CD4-positive, alpha-beta T cell treated with Interleukin-4 for 1 hour (primary cell): ENCODE results near the gene ZNF691.
"Not testable (repeated sequence)": the region's sequence is repeated elsewhere in the genome, so short reads cannot be mapped to it uniquely, and the experiment has no call there.

Source experiments
- DNase-seq, 2 donors: peaks; one replicate each; pipeline ENCODE4 v3.0.0-alpha.2; 2020 to 2022

Gene ZNF691

GRCh38 chr1:42846257-42847110 is at the start of gene ZNF691:
ZNF691 (plus strand) TSS chr1:42846613; CDS start chr1:42849659, 3,046 bp downstream.
- peak; percentile 93 to 95 for DNase-seq

- no peak for DNase-seq
Measured at GRCh38 chr1:42797414-42797813, 49.0 kb upstream of the ZNF691 start.

- DNase-seq, result no peak
Measured at GRCh38 chr1:42797979-42798378, 48.4 kb upstream of the ZNF691 start.

GRCh38 chr1:42801832-42802473 is 44.5 kb upstream of the ZNF691 start:
- DNase-seq, result no peak

GRCh38 chr1:42806171-42806570 is 40.2 kb upstream of the ZNF691 start:
- no peak for DNase-seq

- DNase-seq, result no peak
Measured at GRCh38 chr1:42806593-42806992, 39.8 kb upstream of the ZNF691 start.

- no peak for DNase-seq
Measured at GRCh38 chr1:42807056-42807668, 39.3 kb upstream of the ZNF691 start.

- DNase-seq, result not testable (repeated sequence)
Measured at GRCh38 chr1:42814815-42815214, 31.6 kb upstream of the ZNF691 start.

- DNase-seq, result no peak
Measured at GRCh38 chr1:42815941-42816584, 30.4 kb upstream of the ZNF691 start.

- peak; percentile 91 to 94 for DNase-seq
Measured at GRCh38 chr1:42816585-42817439, 29.6 kb upstream of the ZNF691 start, which contains the start of the genes ERMAP and SVBP. ERMAP (plus strand) TSS chr1:42817122; CDS start chr1:42830449, 13,327 bp downstream. SVBP (minus strand) TSS chr1:42817397; CDS start chr1:42816544, 853 bp downstream.

GRCh38 chr1:42817440-42817767 is 29.0 kb upstream of the ZNF691 start:
- DNase-seq, result no peak

- DNase-seq, result no peak
Measured at GRCh38 chr1:42817976-42818375, 28.4 kb upstream of the ZNF691 start.

- DNase-seq, result no peak
Measured at GRCh38 chr1:42820813-42821212, 25.6 kb upstream of the ZNF691 start.

GRCh38 chr1:42821690-42822089 is 24.7 kb upstream of the ZNF691 start:
- no peak for DNase-seq

- DNase-seq, result no peak
Measured at GRCh38 chr1:42822800-42823392, 23.5 kb upstream of the ZNF691 start.

GRCh38 chr1:42824481-42825035 is 21.9 kb upstream of the ZNF691 start:
- DNase-seq, result no peak

GRCh38 chr1:42825036-42825851 is 21.2 kb upstream of the ZNF691 start:
- DNase-seq, result no peak

GRCh38 chr1:42830631-42831030 is 15.8 kb upstream of the ZNF691 start:
- no peak for DNase-seq

GRCh38 chr1:42831273-42831672 is 15.1 kb upstream of the ZNF691 start:
- no peak for DNase-seq

GRCh38 chr1:42832641-42833240 is 13.7 kb upstream of the ZNF691 start:
- no peak for DNase-seq
